ENCODE data around the gene FBXL22. TPM values are rescaled to one million over a fixed set of nuclear protein-coding genes. Genes with fewer than 3 reads are reported as not detected.
A peak's percentile ranks its signal among the peaks of the same experiment; 100 is the strongest.

FBXL22 gene
- total RNA-seq, 1 experiment from 2014 or later: 0.71 TPM

- intact Hi-C loops (cut with micrococcal nuclease; ENCODE audit: unreplicated experiment): no loop called here
- Mint-ChIP-seq H3K27ac (ENCODE audit: unreplicated experiment) (peak overlapping the region; percentile 64), H3K9me3 (ENCODE audit: low read depth, unreplicated experiment) (no peaks in the 10 kb centered on the region), H3K4me1 (ENCODE audit: low read depth, unreplicated experiment) (peaks cover 21% of the 10 kb centered on the region), H3K4me3 (ENCODE audit: low read depth, unreplicated experiment) (peak overlapping the region; percentile 96), H3K27me3 (ENCODE audit: unreplicated experiment) (no peaks in the 10 kb centered on the region), H3K36me3 (ENCODE audit: insufficient read depth, unreplicated experiment) (peaks cover 40% of the 10 kb centered on the region)
- no peak for TF ChIP-seq CTCF (IDR thresholded peaks at IDR 0.05; ENCODE audit: unreplicated experiment)
- CTCF ChIA-PET: interaction anchor here (1.3 to 4.2 kb wide), 6 partner anchors 9 to 210 kb away, joined by 3 to 27 read pairs (median 8); partner anchors contain the start of gene USP3
- BruUV-seq (replicated peaks): no TSS peak
- peak; percentile 93 for DNase-seq
These were observed 3.4 kb downstream of the FBXL22 start for GRCh38 chr15:63600616-63601025.

- TF ChIP-seq CTCF (IDR thresholded peaks at IDR 0.05; ENCODE audit: unreplicated experiment): no peak
- intact Hi-C loops (cut with micrococcal nuclease; ENCODE audit: unreplicated experiment): no loop called here
- Mint-ChIP-seq H3K27ac (ENCODE audit: unreplicated experiment) (peak overlapping the region; percentile 64), H3K4me1 (ENCODE audit: low read depth, unreplicated experiment) (peaks cover 21% of the 10 kb centered on the region), H3K27me3 (ENCODE audit: unreplicated experiment) (no peaks in the 10 kb centered on the region), H3K36me3 (ENCODE audit: insufficient read depth, unreplicated experiment) (peaks cover 35% of the 10 kb centered on the region), H3K4me3 (ENCODE audit: low read depth, unreplicated experiment) (peak overlapping the region; percentile 96), H3K9me3 (ENCODE audit: low read depth, unreplicated experiment) (no peaks in the 10 kb centered on the region)
- CTCF ChIA-PET: interaction anchor here (1.3 to 4.2 kb wide), 2 partner anchors 127 to 134 kb away, joined by 4 to 27 read pairs; no protein-coding TSS in a partner anchor
- peak; percentile 46 for DNase-seq
- no TSS peak for BruUV-seq (replicated peaks)
These were observed 4.0 kb downstream of the FBXL22 start for GRCh38 chr15:63601026-63601703.

GRCh38 chr15:63601704-63602185 lies 4.6 kb downstream of the FBXL22 start:
- peak; percentile 20 for DNase-seq
- Mint-ChIP-seq H3K27ac (ENCODE audit: unreplicated experiment) (no peak overlapping the region), H3K36me3 (ENCODE audit: insufficient read depth, unreplicated experiment) (peaks cover 30% of the 10 kb centered on the region), H3K27me3 (ENCODE audit: unreplicated experiment) (no peaks in the 10 kb centered on the region), H3K9me3 (ENCODE audit: low read depth, unreplicated experiment) (no peaks in the 10 kb centered on the region), H3K4me1 (ENCODE audit: low read depth, unreplicated experiment) (peaks cover 21% of the 10 kb centered on the region), H3K4me3 (ENCODE audit: low read depth, unreplicated experiment) (peak overlapping the region; percentile 96)
- no peak for TF ChIP-seq CTCF (IDR thresholded peaks at IDR 0.05; ENCODE audit: unreplicated experiment)
- intact Hi-C loops (cut with micrococcal nuclease; ENCODE audit: unreplicated experiment): no loop called here
- CTCF ChIA-PET: interaction anchor here (0.6 to 4.2 kb wide), 3 partner anchors 135 to 1719 kb away, joined by 3 to 27 read pairs (median 3); no protein-coding TSS in a partner anchor
- no TSS peak for BruUV-seq (replicated peaks)

GRCh38 chr15:63602595-63602994 lies 5.4 kb downstream of the FBXL22 start:
- BruUV-seq (replicated peaks): no TSS peak
- no peak for DNase-seq
- intact Hi-C loops (cut with micrococcal nuclease; ENCODE audit: unreplicated experiment): no loop called here
- H3K4me3 Mint-ChIP-seq (ENCODE audit: low read depth, unreplicated experiment): no peak overlapping the region
- no peaks in the 10 kb centered on the region for H3K9me3 Mint-ChIP-seq (ENCODE audit: low read depth, unreplicated experiment)
- H3K27me3 Mint-ChIP-seq (ENCODE audit: unreplicated experiment): no peaks in the 10 kb centered on the region
- TF ChIP-seq CTCF (IDR thresholded peaks at IDR 0.05; ENCODE audit: unreplicated experiment): no peak
- H3K27ac Mint-ChIP-seq (ENCODE audit: unreplicated experiment): no peak overlapping the region
- peaks cover 29% of the 10 kb centered on the region for H3K36me3 Mint-ChIP-seq (ENCODE audit: insufficient read depth, unreplicated experiment)
- CTCF ChIA-PET: interaction anchor here (0.6 kb wide), 1 partner anchor 467 kb away, joined by 3 read pairs; no protein-coding TSS in a partner anchor
- H3K4me1 Mint-ChIP-seq (ENCODE audit: low read depth, unreplicated experiment): peaks cover 21% of the 10 kb centered on the region

Measured in Calu3 (cell line).